ENCODE results near the gene MTX1. TPM values are rescaled to one million over a fixed set of nuclear protein-coding genes. Genes with fewer than 3 reads are reported as not detected.

MTX1 gene, protein sequence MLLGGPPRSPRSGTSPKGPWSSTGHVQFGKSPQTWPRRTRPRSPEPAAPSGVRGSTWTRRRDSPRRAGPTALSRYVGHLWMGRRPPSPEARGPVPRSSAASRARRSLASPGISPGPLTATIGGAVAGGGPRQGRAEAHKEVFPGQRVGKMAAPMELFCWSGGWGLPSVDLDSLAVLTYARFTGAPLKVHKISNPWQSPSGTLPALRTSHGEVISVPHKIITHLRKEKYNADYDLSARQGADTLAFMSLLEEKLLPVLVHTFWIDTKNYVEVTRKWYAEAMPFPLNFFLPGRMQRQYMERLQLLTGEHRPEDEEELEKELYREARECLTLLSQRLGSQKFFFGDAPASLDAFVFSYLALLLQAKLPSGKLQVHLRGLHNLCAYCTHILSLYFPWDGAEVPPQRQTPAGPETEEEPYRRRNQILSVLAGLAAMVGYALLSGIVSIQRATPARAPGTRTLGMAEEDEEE
- 43.4 to 69.9 TPM (median 59.5 TPM) in 3 replicates for polyA plus RNA-seq
- polyA plus RNA-seq (2011; ENCODE audit: low read depth): 3.8 TPM
- 36.1 and 59.2 TPM in 2 replicates for polyA plus RNA-seq (2011; cell fraction: cytosol; rRNA removed)
- polyA plus RNA-seq (2011; cell fraction: nucleus; rRNA removed): 31.1 and 36.4 TPM in 2 replicates
- 36.9 and 60.2 TPM in 2 replicates for polyA plus RNA-seq (2012; ENCODE audit: low replicate concordance)
- 34.7 to 71.9 TPM (median 51.0 TPM) in 3 replicates for polyA minus RNA-seq
- 60.6 TPM for polyA minus RNA-seq (2011; cell fraction: cytosol; rRNA and poly(A)+ RNA removed)
- polyA minus RNA-seq (2011; cell fraction: nucleus; rRNA and poly(A)+ RNA removed): 16.4 and 18.3 TPM in 2 replicates

DNA sequence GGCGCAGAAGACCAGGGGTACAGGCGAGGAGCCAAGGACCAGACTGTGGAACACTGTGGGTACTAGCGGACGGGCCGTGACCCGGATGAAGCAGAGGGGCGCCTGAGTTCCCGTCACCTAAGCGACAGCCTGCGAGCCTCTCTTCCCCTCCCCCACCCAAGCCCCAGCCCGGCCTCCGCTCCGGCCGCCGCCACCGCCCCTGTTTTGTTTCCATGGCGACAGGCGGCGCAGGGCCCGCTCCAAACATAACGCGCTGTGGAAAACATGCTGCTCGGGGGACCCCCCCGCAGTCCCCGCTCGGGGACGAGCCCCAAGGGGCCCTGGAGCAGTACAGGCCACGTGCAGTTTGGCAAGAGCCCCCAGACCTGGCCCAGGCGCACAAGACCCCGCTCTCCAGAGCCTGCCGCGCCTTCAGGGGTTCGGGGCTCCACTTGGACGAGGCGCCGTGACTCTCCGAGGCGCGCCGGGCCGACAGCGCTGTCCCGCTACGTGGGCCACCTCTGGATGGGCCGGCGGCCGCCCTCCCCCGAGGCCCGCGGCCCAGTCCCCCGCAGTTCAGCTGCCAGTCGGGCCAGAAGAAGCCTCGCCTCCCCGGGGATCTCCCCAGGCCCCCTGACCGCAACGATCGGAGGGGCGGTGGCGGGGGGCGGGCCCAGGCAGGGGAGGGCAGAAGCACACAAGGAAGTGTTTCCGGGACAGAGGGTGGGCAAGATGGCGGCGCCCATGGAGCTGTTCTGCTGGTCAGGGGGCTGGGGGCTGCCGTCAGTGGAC, at the start of gene MTX1:
MTX1 (plus strand) TSS at position 155 of the 771 bp plus-strand sequence; CDS start at position 265, 110 bp downstream.
- no peaks in the 10 kb centered on the region for H3K27me3 ChIP-seq (ENCODE audit: control insufficient read depth, extremely low read depth, insufficient read depth, low read length)
- peaks cover 12% of the 10 kb centered on the region for H3K79me2 ChIP-seq (ENCODE audit: control insufficient read depth, insufficient read depth, low read length)
- H4K20me1 ChIP-seq (ENCODE audit: control insufficient read depth, extremely low read depth, insufficient read depth, low read length): no peaks in the 10 kb centered on the region
- H3K36me3 ChIP-seq (ENCODE audit: control insufficient read depth in 2 of 2, extremely low read depth in 1 of 2, insufficient read depth in 2 of 2, low read length in 2 of 2): peaks cover 0 to 5% of the 10 kb centered on the region in 2 experiments
- peaks cover 22% of the 10 kb centered on the region for H3K4me1 ChIP-seq (ENCODE audit: control insufficient read depth, extremely low read depth, insufficient read depth, low read length)
- dilution Hi-C loops (cut with MboI; ENCODE audit: extremely low pct_ligation_motif_present, low sequenced_read_pairs): no loop called here
- H2AFZ ChIP-seq (ENCODE audit: control insufficient read depth, low read length): peak within 1 kb of the TSS; percentile 86
- no peaks in the 10 kb centered on the region for H3K9me1 ChIP-seq (ENCODE audit: control insufficient read depth, extremely low read depth, insufficient read depth, low read length)
- H3K27ac ChIP-seq (ENCODE audit: control insufficient read depth, insufficient read depth, low read length): peak within 1 kb of the TSS; percentile 94
- TF ChIP-seq CTCF (optimal IDR thresholded peaks at IDR 0.05 in 1 of 3, IDR thresholded peaks at IDR 0.05 in 1 of 3, conservative IDR thresholded peaks at IDR 0.05 in 1 of 3; ENCODE audit: extremely low read depth in 1 of 3, insufficient read depth in 2 of 3, low read length in 3 of 3) (no peak), EZH2 (IDR thresholded peaks at IDR 0.05; ENCODE audit: low read length) (no peak)
- DNase-seq (ENCODE audit: low read depth, low spot score) (no peak), FAIRE-seq (no peak)
- peak within 1 kb of the TSS; percentile 100 for H3K4me2 ChIP-seq (ENCODE audit: control insufficient read depth, extremely low read depth, insufficient read depth, low read depth, low read length)
- H3K9ac ChIP-seq (ENCODE audit: control insufficient read depth, extremely low read depth, insufficient read depth, low read length): peak within 1 kb of the TSS; percentile 98
- no peaks in the 10 kb centered on the region for H3K9me3 ChIP-seq (ENCODE audit: control insufficient read depth, low read depth, low read length)
- peak within 1 kb of the TSS; percentile 66 to 90 (median 77) for H3K4me3 ChIP-seq (ENCODE audit: control insufficient read depth in 2 of 3, extremely low read depth in 1 of 3, insufficient read depth in 2 of 3, low read depth in 1 of 3, low read length in 3 of 3)

GRCh38 chr1:155158991-155159390, 49.5 kb upstream of the MTX1 start:
- dilution Hi-C loops (cut with MboI; ENCODE audit: extremely low pct_ligation_motif_present, low sequenced_read_pairs): no loop called here
- Histone ChIP-seq H3K4me3 (ENCODE audit: control insufficient read depth in 2 of 3, extremely low read depth in 1 of 3, insufficient read depth in 2 of 3, low read depth in 1 of 3, low read length in 3 of 3) (no peak overlapping the region), H3K4me1 (ENCODE audit: control insufficient read depth, extremely low read depth, insufficient read depth, low read length) (no peaks in the 10 kb centered on the region), H3K9me1 (ENCODE audit: control insufficient read depth, extremely low read depth, insufficient read depth, low read length) (no peaks in the 10 kb centered on the region), H4K20me1 (ENCODE audit: control insufficient read depth, extremely low read depth, insufficient read depth, low read length) (no peaks in the 10 kb centered on the region), H3K27me3 (ENCODE audit: control insufficient read depth, extremely low read depth, insufficient read depth, low read length) (no peaks in the 10 kb centered on the region), H3K9me3 (ENCODE audit: control insufficient read depth, low read depth, low read length) (no peaks in the 10 kb centered on the region), H3K27ac (ENCODE audit: control insufficient read depth, insufficient read depth, low read length) (no peak overlapping the region), H3K79me2 (ENCODE audit: control insufficient read depth, insufficient read depth, low read length) (no peaks in the 10 kb centered on the region), H3K4me2 (ENCODE audit: control insufficient read depth, extremely low read depth, insufficient read depth, low read depth, low read length) (no peak overlapping the region), H3K36me3 (ENCODE audit: control insufficient read depth in 2 of 2, extremely low read depth in 1 of 2, insufficient read depth in 2 of 2, low read length in 2 of 2) (no peaks in the 10 kb centered on the region), H3K9ac (ENCODE audit: control insufficient read depth, extremely low read depth, insufficient read depth, low read length) (no peak overlapping the region), H2AFZ (ENCODE audit: control insufficient read depth, low read length) (no peak overlapping the region)
- TF ChIP-seq CTCF (optimal IDR thresholded peaks at IDR 0.05 in 1 of 3, IDR thresholded peaks at IDR 0.05 in 1 of 3, conservative IDR thresholded peaks at IDR 0.05 in 1 of 3; ENCODE audit: extremely low read depth in 1 of 3, insufficient read depth in 2 of 3, low read length in 3 of 3): no peak
- no peak for TF ChIP-seq EZH2 (IDR thresholded peaks at IDR 0.05; ENCODE audit: low read length)
- no peak for FAIRE-seq
- no peak for DNase-seq (ENCODE audit: low read depth, low spot score)

All from keratinocyte (primary cell).